ENCODE data around the gene COL20A1.

DNA sequence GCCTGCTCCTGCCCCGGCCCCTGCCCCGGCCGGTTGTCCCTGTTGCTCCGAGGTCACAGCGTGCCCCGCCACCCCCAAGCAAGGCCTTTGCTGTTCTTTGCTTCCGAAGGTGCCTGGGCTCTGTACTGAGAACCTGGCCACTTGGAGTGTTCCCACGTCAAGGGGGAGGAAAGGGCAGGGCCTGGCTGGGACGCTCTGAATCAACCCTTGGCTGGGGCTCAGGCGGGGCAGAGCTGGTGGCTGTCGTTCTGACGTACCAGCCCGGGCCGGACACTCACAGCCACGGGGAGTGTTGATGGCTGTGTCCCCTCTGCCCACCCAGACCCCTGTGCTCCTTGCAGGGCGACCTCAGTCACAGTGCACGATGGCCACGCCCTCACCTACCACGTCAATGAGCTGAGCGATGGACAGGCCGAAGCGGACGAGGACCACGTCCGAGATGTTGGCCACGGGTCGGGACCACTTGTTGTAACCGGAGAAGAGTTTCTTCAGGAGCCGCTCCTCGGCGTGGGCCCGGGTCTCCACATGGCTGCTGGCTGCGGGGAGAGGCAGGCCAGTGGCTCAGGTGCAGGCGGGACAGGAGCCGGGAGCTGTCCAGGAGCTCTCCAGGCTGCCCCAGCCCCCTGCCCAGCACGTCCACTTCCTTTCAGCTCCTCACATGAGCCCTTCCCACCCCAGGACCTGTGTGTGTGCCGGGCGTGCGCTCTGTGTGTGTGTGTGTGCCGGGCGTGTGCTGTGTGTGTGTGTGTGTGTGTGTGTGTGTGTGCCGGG lies 66.4 kb downstream of the COL20A1 start:
- TF ChIP-seq EZH2phosphoT487 (IDR thresholded peaks at IDR 0.05; ENCODE audit: insufficient read depth, low read depth) (no peak), EZH2 (IDR thresholded peaks at IDR 0.05; ENCODE audit: insufficient read depth, poor library complexity, severe bottlenecking) (no peak)
